GM18499 (cell line): Measurements from ENCODE around the gene ROR1.
A peak's percentile ranks its signal among the peaks of the same experiment; 100 is the strongest.
"Not testable (repeated sequence)": the region's sequence is repeated elsewhere in the genome, so short reads cannot be mapped to it uniquely, and the experiment has no call there.

Experiments
- ATAC-seq: cut with Tn5 transposase; IDR thresholded peaks from one replicate; pipeline ENCODE4 v1.9.1; 2021; ENCODE audit warnings: moderate number of reproducible peaks; ENCODE audit not compliant: insufficient read depth, unreplicated experiment

Gene ROR1

GRCh38 chr1:64186138-64186897, 412.5 kb downstream of the ROR1 start:
- no peak for ATAC-seq

- no peak for ATAC-seq
Measured at GRCh38 chr1:64186898-64187280, 413.1 kb downstream of the ROR1 start.

- ATAC-seq, result no peak
Measured at GRCh38 chr1:64187646-64188045, 413.8 kb downstream of the ROR1 start.

GRCh38 chr1:64192290-64192689, 418.5 kb downstream of the ROR1 start:
- ATAC-seq, result no peak

GRCh38 chr1:64194168-64195080, 420.6 kb downstream of the ROR1 start:
- no peak for ATAC-seq

GRCh38 chr1:64195081-64195395, 421.2 kb downstream of the ROR1 start:
- no peak for ATAC-seq

GRCh38 chr1:64196074-64196870, 422.5 kb downstream of the ROR1 start:
- ATAC-seq, result no peak

GRCh38 chr1:64197076-64197475, 423.3 kb downstream of the ROR1 start:
- ATAC-seq, result no peak

- no peak for ATAC-seq
Measured at GRCh38 chr1:64199154-64199553, 425.3 kb downstream of the ROR1 start.

GRCh38 chr1:64200064-64200463, 426.2 kb downstream of the ROR1 start:
- no peak for ATAC-seq

GRCh38 chr1:64203420-64203819, 429.6 kb downstream of the ROR1 start, which contains the start of gene UBE2U:
Gene UBE2U (plus strand): TSS chr1:64203623. CDS start chr1:64204051, 428 bp downstream.
- ATAC-seq, result no peak

- ATAC-seq, result no peak
Measured at GRCh38 chr1:64209221-64209620, 435.4 kb downstream of the ROR1 start.

GRCh38 chr1:64212031-64212430, 438.2 kb downstream of the ROR1 start:
- ATAC-seq, result no peak

GRCh38 chr1:64215576-64215975, 441.8 kb downstream of the ROR1 start:
- no peak for ATAC-seq

- ATAC-seq, result no peak
Measured at GRCh38 chr1:64220241-64220640, 446.4 kb downstream of the ROR1 start.

- peak; percentile 67 for ATAC-seq
Measured at GRCh38 chr1:64223329-64224151, 449.7 kb downstream of the ROR1 start.

GRCh38 chr1:64224236-64224635, 450.4 kb downstream of the ROR1 start:
- ATAC-seq, result not testable (repeated sequence)

- ATAC-seq, result no peak
Measured at GRCh38 chr1:64228167-64228957, 454.5 kb downstream of the ROR1 start.

- ATAC-seq, result no peak
Measured at GRCh38 chr1:64229307-64229706, 455.5 kb downstream of the ROR1 start.
